Neural crest cell (in vitro differentiated cells): Measurements from ENCODE around the gene RET. TPM values are rescaled to one million over a fixed set of nuclear protein-coding genes. Genes with fewer than 3 reads are reported as not detected.

ENCODE experiments used
- DNase-seq: peaks from one replicate; pipeline ENCODE4 v3.0.0; 2021; ENCODE audit warnings: low read depth, mixed read lengths, low spot score
- H3K27ac Mint-ChIP-seq: one replicate; pipeline ENCODE4 v1.8.0; 2021; ENCODE audit warnings: mild to moderate bottlenecking, mixed read lengths; ENCODE audit not compliant: unreplicated experiment
- H3K27me3 Mint-ChIP-seq: 2 replicates; pipeline ENCODE4 v1.8.0; 2021; ENCODE audit warnings: low read depth, mild to moderate bottlenecking, mixed read lengths
- H3K36me3 Mint-ChIP-seq: 2 replicates; pipeline ENCODE4 v1.8.0; 2021; ENCODE audit warnings: low read depth, mild to moderate bottlenecking, mixed read lengths
- H3K4me1 Mint-ChIP-seq: 2 replicates; pipeline ENCODE4 v1.8.0; 2021; ENCODE audit warnings: mixed read lengths
- H3K4me3 Mint-ChIP-seq: one replicate; pipeline ENCODE4 v1.8.0; 2021; ENCODE audit warnings: mild to moderate bottlenecking, mixed read lengths
- H3K9me3 Mint-ChIP-seq: 2 replicates; pipeline ENCODE4 v1.8.0; 2021; ENCODE audit warnings: mixed read lengths
- CTCF ChIP-seq: fragments of 200-600 bp; sonication (generic); conservative IDR thresholded peaks from 2 replicates; pipeline ENCODE4 v1.5.0; 2021; ENCODE audit warnings: antibody characterized with exemption, mild to moderate bottlenecking
- total RNA-seq: library from RNA; stranded (reverse); gene quantifications from 2 replicates; pipeline ENCODE4 v1.2.1, GENCODE V29; 2021

The RET gene
- total RNA-seq, 1 donor from 2014 or later, result 1.6 TPM

GRCh38 chr10:43046288-43046991, 30.4 kb upstream of the RET start:
- Mint-ChIP-seq H3K4me3 (no peak overlapping the region), H3K27ac (no peak overlapping the region), H3K4me1 (peaks cover 7% of the 10 kb centered on the region), H3K36me3 (no peaks in the 10 kb centered on the region), H3K9me3 (no peaks in the 10 kb centered on the region), H3K27me3 (peaks cover 12% of the 10 kb centered on the region)
- no peak for DNase-seq
- no peak for TF ChIP-seq CTCF

GRCh38 chr10:43047288-43047970, 29.4 kb upstream of the RET start:
- Mint-ChIP-seq H3K9me3 (no peaks in the 10 kb centered on the region), H3K4me3 (no peak overlapping the region), H3K27me3 (peaks cover 16% of the 10 kb centered on the region), H3K36me3 (no peaks in the 10 kb centered on the region), H3K4me1 (peaks cover 7% of the 10 kb centered on the region), H3K27ac (no peak overlapping the region)
- no peak for DNase-seq
- TF ChIP-seq CTCF, result no peak

DNA sequence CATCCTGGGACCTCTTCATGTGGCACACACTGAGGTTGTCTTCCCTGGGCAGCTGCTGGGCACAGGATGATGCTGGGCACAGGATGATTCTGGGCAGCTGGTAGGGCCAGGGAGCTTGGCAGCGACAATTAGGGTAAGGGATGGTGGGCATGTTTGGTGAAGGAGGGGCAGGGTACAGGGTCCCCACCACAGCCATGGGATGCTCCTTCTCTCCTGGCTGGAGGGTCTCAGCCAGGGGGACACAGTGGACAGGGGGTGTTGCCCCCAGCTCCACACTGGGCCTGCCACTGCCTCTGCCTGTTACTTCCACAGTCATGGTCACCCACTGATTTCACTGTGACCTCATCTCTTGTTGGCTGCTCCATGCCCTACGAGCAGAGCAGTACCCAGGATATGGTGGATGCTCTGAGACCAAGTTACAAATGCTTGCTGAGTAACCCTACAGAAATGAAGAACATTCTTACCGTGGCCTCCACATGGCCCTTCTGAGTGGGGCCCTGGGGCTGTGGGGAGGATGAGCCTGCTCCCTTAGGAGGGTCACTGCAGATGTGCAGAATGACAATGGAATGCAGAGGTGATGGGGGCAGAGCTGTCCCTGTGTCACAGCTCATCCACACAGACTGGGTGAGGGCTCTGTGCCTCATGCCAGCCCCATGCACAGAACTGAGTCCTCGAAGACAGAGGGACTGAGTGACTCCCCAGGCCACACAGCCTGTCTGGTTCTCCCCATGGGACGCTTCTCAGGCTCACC, 28.4 kb upstream of the RET start:
- DNase-seq, result no peak
- no peak overlapping the region for H3K27ac Mint-ChIP-seq
- no peaks in the 10 kb centered on the region for H3K36me3 Mint-ChIP-seq
- H3K27me3 Mint-ChIP-seq, result peaks cover 23% of the 10 kb centered on the region
- no peak for TF ChIP-seq CTCF
- H3K9me3 Mint-ChIP-seq, result no peaks in the 10 kb centered on the region
- H3K4me1 Mint-ChIP-seq, result peaks cover 7% of the 10 kb centered on the region
- H3K4me3 Mint-ChIP-seq, result no peak overlapping the region

DNA sequence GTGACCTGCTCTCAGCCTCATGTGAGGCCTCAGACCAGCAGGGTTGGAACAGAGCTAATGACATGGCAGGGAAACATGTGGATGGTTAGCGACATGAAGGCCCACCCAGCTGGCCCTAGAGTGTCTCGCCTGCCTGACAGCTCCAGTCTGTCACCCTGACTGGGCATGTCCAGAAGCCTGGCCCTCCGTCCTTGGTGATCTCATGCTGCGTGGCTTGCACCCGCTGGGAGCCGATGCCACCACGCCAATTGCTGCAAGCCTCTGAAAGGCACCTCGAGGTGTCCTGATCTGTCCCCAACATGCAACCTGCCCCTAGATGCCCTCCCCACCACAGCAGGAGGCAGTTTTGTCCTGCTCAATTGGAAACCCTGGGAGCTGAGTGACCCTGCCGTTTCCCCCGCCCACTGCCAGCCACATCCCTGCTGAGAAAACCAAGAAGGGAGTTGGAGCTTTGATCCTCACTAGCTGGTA, 27.8 kb upstream of the RET start:
- peaks cover 26% of the 10 kb centered on the region for H3K27me3 Mint-ChIP-seq
- no peak for DNase-seq
- TF ChIP-seq CTCF, result no peak
- no peak overlapping the region for H3K4me3 Mint-ChIP-seq
- peaks cover 3% of the 10 kb centered on the region for H3K4me1 Mint-ChIP-seq
- no peaks in the 10 kb centered on the region for H3K36me3 Mint-ChIP-seq
- H3K27ac Mint-ChIP-seq, result no peak overlapping the region
- no peaks in the 10 kb centered on the region for H3K9me3 Mint-ChIP-seq

DNA sequence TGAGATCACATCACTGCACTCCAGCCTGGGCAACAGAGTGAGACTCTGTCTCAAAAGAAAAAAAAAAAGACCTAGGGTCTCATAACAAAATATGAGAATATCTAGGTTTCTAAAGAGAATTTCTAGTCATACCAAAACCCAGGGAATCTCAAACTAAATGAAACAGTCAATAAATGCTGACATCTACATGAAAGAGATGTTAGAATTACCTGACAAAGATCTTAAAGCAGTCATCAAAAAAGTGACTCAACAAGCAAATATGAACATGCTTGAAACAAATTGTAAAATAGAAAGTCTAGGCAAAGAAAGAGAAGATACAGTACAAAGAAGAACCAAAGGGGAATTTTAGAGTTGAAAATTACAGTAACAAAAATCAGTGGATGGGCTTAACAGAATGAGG, 26.9 kb upstream of the RET start:
- H3K4me1 Mint-ChIP-seq, result no peaks in the 10 kb centered on the region
- H3K4me3 Mint-ChIP-seq, result no peak overlapping the region
- no peak for DNase-seq
- no peak overlapping the region for H3K27ac Mint-ChIP-seq
- H3K9me3 Mint-ChIP-seq, result no peaks in the 10 kb centered on the region
- peaks cover 26% of the 10 kb centered on the region for H3K27me3 Mint-ChIP-seq
- no peaks in the 10 kb centered on the region for H3K36me3 Mint-ChIP-seq
- no peak for TF ChIP-seq CTCF
